OCI-LY1 (cell line): ENCODE data around the gene DAO.

Experiments used
- CTCF ChIP-seq: fragments of 200-600 bp; sonication (generic), shearing (Covaris generic); IDR thresholded peaks from 2 replicates; pipeline ENCODE4 v1.5.1; 2017; ENCODE audit warnings: mild to moderate bottlenecking, antibody characterized with exemption, low read length, moderate library complexity, mixed read lengths
- EZH2 ChIP-seq: fragments of 200-600 bp; sonication (generic), shearing (Covaris generic); IDR thresholded peaks from 2 replicates; pipeline ENCODE4 v1.8.0; 2017; ENCODE audit warnings: borderline replicate concordance, mixed run types, mild to moderate bottlenecking, antibody characterized with exemption, low read length, moderate library complexity, mixed read lengths

GRCh38 chr12:108928695-108929094, 48.8 kb downstream of the DAO start:
- TF ChIP-seq EZH2 (no peak), CTCF (no peak)
